Lung (tissue), 12 donors: ENCODE measurements around the gene ABCC5. TPM values are rescaled to one million over a fixed set of nuclear protein-coding genes. Genes with fewer than 3 reads are reported as not detected.
"Not testable (repeated sequence)": the region's sequence is repeated elsewhere in the genome, so short reads cannot be mapped to it uniquely, and the experiment has no call there.

ENCODE experiments used
- ATAC-seq: fragments of 200-7000 bp; cut with Tn5 transposase; one replicate; pipeline ENCODE4 v1.9.1; 2020; ENCODE audit warnings: moderate number of reproducible peaks; ENCODE audit not compliant: insufficient read depth, low FRiP score
- DNase-seq, 3 donors: peaks; one replicate each; pipeline ENCODE4 v3.0.0-alpha.2; 2013 to 2017
- H3K27ac ChIP-seq, 2 donors: one replicate each; pipeline ENCODE4 v1.5.1; 2013; ENCODE audit warnings: mild to moderate bottlenecking in 2 of 2, moderate library complexity in 2 of 2, control low read depth in 1 of 2, inconsistent platforms in 1 of 2, low read depth in 1 of 2, low read length in 1 of 2
- H3K27me3 ChIP-seq, 3 donors: one replicate each; pipeline ENCODE4 v1.5.1; 2013; ENCODE audit warnings: low read length in 2 of 3; ENCODE audit not compliant: control insufficient read depth in 3 of 3, insufficient read depth in 3 of 3
- H3K36me3 ChIP-seq, 4 donors: one replicate each; pipeline ENCODE4 v1.5.1; 2013; ENCODE audit warnings: low read length in 4 of 4, mild to moderate bottlenecking in 1 of 4, moderate library complexity in 1 of 4; ENCODE audit not compliant: control insufficient read depth in 4 of 4, insufficient read depth in 4 of 4
- H3K4me1 ChIP-seq, 5 donors: one replicate each; pipeline ENCODE4 v1.5.1; 2013; ENCODE audit warnings: low read length in 5 of 5, mild to moderate bottlenecking in 2 of 5, moderate library complexity in 1 of 5; ENCODE audit not compliant: control insufficient read depth in 5 of 5, insufficient read depth in 5 of 5
- H3K4me3 ChIP-seq: one replicate; pipeline ENCODE4 v1.5.1; 2013; ENCODE audit warnings: mild to moderate bottlenecking, control low read depth, moderate library complexity
- H3K9ac ChIP-seq, 2 donors: one replicate each; pipeline ENCODE4 v1.5.1; 2013; ENCODE audit warnings: low read length in 2 of 2, control low read depth in 1 of 2; ENCODE audit not compliant: insufficient read depth in 1 of 2
- H3K9me3 ChIP-seq, 4 donors: one replicate each; pipeline ENCODE4 v1.5.1; 2013; ENCODE audit warnings: low read length in 3 of 4, mild to moderate bottlenecking in 1 of 4, moderate library complexity in 1 of 4; ENCODE audit not compliant: control insufficient read depth in 4 of 4, insufficient read depth in 3 of 4
- CTCF ChIP-seq: IDR thresholded peaks from 2 replicates; pipeline ENCODE4 v1.5.1; 2012; ENCODE audit warnings: mild to moderate bottlenecking; ENCODE audit errors: control extremely low read depth, extremely low read depth
- WGBS, 2 donors: extraction: QIAGEN DNeasy Blood & Tissue Kit; methylation state at CpG; one replicate each; pipeline ENCODE4 v1.1.7; 2013; 5-methylcytosine and 5-hydroxymethylcytosine counted together
- polyA plus RNA-seq, 2 donors: library from polyadenylated mRNA; stranded (reverse); fragments of 200-250 nt; gene quantifications; one replicate each; pipeline ENCODE4 v1.2.1, GENCODE V29; 2013
- total RNA-seq, 2 donors: library from RNA; depleted of rRNA in 1 of 2; stranded (reverse); fragments of >200 nt in 1 of 2; gene quantifications; one replicate each; pipeline ENCODE4 v1.2.1, GENCODE V29; 2014 to 2021
- donor health status: control.
- donor health status: control.
- donor health status: Bipolar disorder and iron deficiency.
- donor health status: healthy.
- donor health status: DM: yes; HTN: yes; CAD: no.

The ABCC5 gene
- total and polyA plus RNA-seq, 4 donors = 12.1 to 78.1 (median 21.0) TPM

- H3K36me3 ChIP-seq = peaks cover 0 to 1% (median 0%) of the 10 kb centered on the region in 4 donors
- WGBS, 2 donors = 95 to 97% methylated on average over 2 of the region's 2 CpGs
- H3K27me3 ChIP-seq = no peaks in the 10 kb centered on the region
- DNase-seq (no peak), ATAC-seq (no peak)
- H3K27ac ChIP-seq = no peak overlapping the region
- H3K9me3 ChIP-seq = no peaks in the 10 kb centered on the region
- no peak overlapping the region for H3K4me3 ChIP-seq
- no peak for TF ChIP-seq CTCF
- H3K9ac ChIP-seq = no peak overlapping the region
- peaks cover 0 to 17% (median 3%) of the 10 kb centered on the region in 5 donors for H3K4me1 ChIP-seq
These were observed 138.4 kb downstream of the ABCC5 start for GRCh38 chr3:183879243-183879642.

DNA sequence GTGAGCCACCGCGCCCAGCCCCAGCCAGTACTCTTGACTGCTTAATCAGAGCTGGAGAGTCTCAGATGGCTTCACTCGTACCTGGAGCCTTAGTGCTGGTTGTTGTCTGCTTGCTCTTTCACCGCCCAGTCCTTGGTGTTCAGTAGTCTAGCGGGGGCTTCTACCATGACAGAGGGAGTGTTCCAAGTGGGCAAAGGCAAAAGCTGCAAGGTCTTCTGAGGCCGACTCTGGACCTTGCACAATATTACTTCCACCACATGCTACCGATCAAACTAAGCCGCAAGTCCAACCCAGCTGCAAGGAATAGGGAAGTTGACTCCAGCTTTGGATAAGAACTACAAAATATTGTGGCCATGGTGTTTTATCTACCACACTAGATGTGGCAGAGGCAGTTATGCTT lies 139.6 kb downstream of the ABCC5 start:
- peak; percentile 53 for ATAC-seq
- WGBS, 2 donors = 49 to 74% methylated on average over 8 of the region's 8 CpGs
- H3K4me1 ChIP-seq = peaks cover 0 to 7% (median 0%) of the 10 kb centered on the region in 5 donors

GRCh38 chr3:183877227-183877626 lies 140.5 kb downstream of the ABCC5 start:
- DNase-seq, H3K27ac ChIP-seq, H3K4me3 ChIP-seq, H3K36me3 ChIP-seq, ATAC-seq, H3K9me3 ChIP-seq, H3K4me1 ChIP-seq, H3K9ac ChIP-seq, H3K27me3 ChIP-seq: not testable (repeated sequence)
- 70 to 78% methylated on average over 5 of the region's 5 CpGs for WGBS, 2 donors

More for the DNA sequence above, 139.6 kb downstream of the ABCC5 start:
- no peaks in the 10 kb centered on the region for H3K9me3 ChIP-seq
- TF ChIP-seq CTCF = no peak
- no peak overlapping the region for H3K9ac ChIP-seq
- H3K4me3 ChIP-seq = no peak overlapping the region
- peak overlapping the region in 1 of 2 donors; percentile 45 for H3K27ac ChIP-seq
- no peaks in the 10 kb centered on the region for H3K27me3 ChIP-seq
- DNase-seq = peak in 1 of 3 donors; percentile 6
- peaks cover 0 to 1% (median 0%) of the 10 kb centered on the region in 4 donors for H3K36me3 ChIP-seq

DNA sequence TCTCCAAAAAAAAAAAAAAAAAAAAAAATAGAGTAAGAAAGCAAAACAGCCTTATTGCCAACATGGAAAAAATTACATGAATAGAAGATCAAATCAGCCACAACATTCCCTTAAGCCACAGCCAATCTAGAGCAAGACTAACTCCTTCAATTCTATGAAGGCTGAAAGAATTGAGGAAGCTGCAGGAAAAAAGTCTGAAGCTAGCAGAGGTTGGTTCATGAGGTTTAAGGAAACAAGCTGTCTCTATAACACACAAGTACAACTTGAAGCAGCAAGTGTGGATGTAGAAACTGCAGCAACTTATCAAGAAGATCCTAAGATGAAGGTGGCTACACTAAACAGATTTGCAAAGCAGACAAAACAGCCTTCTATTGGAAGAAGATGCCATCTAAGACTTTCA lies 142.3 kb downstream of the ABCC5 start:
- Histone ChIP-seq H3K27ac (peak overlapping the region in 1 of 2 donors; percentile 11), H3K36me3 (peaks cover 0 to 1% (median 0%) of the 10 kb centered on the region in 4 donors), H3K4me3 (no peak overlapping the region), H3K9me3 (no peaks in the 10 kb centered on the region), H3K9ac (no peak overlapping the region), H3K4me1 (peaks cover 0 to 3% (median 0%) of the 10 kb centered on the region in 5 donors), H3K27me3 (no peaks in the 10 kb centered on the region)
- no peak for TF ChIP-seq CTCF
- no peak for ATAC-seq
- no peak for DNase-seq
